GM15510 (cell line): ENCODE results near the gene ZBTB3.
A peak's percentile ranks its signal among the peaks of the same experiment; 100 is the strongest.

Experiments
- POLR2A ChIP-seq: IDR thresholded peaks from 3 replicates; pipeline ENCODE4 v1.6.1; 2011; ENCODE audit warnings: borderline replicate concordance; ENCODE audit not compliant: insufficient read length; ENCODE audit errors: extremely low read depth

Gene ZBTB3

DNA sequence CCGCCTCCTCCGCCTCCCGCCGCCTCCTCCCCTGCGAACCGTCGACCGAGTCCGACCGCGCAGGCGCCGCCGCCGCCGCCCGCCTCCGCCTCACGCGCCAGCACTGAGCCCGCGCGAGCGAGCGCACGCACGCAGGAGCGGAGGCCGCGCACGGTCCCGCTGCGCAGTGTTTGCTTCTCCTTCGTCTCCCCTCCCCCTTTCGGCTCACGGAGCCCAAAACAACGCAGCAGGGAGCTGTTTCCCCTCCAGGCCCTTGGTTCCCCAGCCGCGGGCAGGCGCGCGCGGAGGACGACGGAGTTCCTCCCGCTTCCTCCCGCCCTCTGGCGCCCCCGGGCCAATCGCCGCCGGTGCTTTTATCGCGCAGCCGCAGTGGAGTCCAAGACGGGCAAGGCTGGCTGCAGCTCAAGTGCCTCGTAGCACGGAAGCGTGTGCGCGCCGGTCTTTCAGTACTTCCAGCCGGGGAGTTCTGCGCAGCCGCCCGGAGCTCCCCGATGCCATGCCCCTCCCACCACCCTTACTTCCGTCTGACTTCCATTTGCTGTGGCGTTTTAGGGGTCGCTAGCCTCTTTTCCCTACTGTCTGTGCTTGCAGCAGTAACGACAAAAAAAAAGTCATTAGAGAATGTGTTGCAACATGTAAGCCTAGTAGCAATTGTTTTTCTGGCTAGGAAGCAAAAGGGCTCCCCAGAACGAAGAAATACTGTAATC, 26.6 kb downstream of the ZBTB3 start, which contains the start of gene HNRNPUL2:
Gene HNRNPUL2, minus strand, starts transcription at position 293 of the 707 bp plus-strand sequence. CDS start 301 bp downstream, outside the sequence.
- peak; percentile 94 for TF ChIP-seq POLR2A

GRCh38 chr11:62726915-62727164, 27.1 kb downstream of the ZBTB3 start:
- no peak for TF ChIP-seq POLR2A

GRCh38 chr11:62726156-62726914, 27.6 kb downstream of the ZBTB3 start:
- no peak for TF ChIP-seq POLR2A

GRCh38 chr11:62725646-62726045, 28.3 kb downstream of the ZBTB3 start:
- no peak for TF ChIP-seq POLR2A

- TF ChIP-seq POLR2A = no peak
Measured at GRCh38 chr11:62724171-62724570, 29.8 kb downstream of the ZBTB3 start.

- no peak for TF ChIP-seq POLR2A
Measured at GRCh38 chr11:62721994-62722393, 32.0 kb downstream of the ZBTB3 start.

- no peak for TF ChIP-seq POLR2A
Measured at GRCh38 chr11:62719302-62719978, 34.5 kb downstream of the ZBTB3 start.

- no peak for TF ChIP-seq POLR2A
Measured at GRCh38 chr11:62716816-62717215, 37.1 kb downstream of the ZBTB3 start.

GRCh38 chr11:62716206-62716605, 37.8 kb downstream of the ZBTB3 start:
- TF ChIP-seq POLR2A = no peak

DNA sequence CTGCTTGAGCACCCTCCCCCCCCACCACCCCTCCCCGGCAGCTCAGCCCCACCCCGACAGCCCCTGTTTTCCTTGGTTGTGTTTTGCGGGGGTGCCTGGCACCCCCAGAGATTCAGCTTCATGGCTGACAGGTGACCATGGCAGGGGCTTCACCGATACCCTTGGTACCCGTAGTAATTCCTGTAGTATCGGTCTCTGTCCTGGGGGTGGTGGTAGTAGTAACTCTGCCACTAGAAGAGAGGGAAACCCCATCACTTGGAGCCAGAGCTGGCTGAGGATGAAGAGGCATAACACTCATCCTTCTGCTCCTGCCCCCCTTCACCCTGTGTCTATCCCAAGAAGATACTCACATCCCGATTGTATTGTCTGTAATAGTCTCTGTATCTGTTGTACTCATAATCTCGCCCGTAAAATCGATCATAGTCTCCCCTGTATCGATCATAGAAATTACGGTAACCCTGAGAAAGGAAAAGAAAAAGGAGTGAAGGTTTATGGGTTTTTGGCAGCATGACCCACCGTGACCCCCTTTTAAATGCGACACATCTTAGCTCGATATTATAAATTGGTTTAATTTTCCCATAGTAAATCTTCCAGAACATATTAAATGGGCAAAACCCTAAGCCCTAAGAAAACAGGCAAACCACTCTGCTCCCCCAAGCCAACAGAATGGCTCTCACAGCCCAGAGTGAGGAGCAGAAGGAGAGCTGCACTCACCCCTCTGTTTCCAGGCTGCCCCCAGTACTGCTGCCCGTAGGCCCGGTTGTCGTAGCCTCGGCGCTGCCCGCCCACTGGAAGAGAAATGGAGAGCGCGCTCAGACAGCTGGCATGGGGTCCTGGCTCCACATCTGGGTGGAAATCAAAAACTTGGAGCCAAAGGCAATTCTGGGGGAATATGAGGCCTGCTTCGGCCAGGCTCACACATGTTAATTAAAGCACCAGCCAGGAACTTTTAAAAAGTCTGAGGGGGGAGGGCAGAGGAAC, 38.5 kb downstream of the ZBTB3 start:
- no peak for TF ChIP-seq POLR2A

GRCh38 chr11:62713343-62713742, 40.6 kb downstream of the ZBTB3 start:
- no peak for TF ChIP-seq POLR2A

- TF ChIP-seq POLR2A = no peak
Measured at GRCh38 chr11:62712861-62713260, 41.1 kb downstream of the ZBTB3 start.

DNA sequence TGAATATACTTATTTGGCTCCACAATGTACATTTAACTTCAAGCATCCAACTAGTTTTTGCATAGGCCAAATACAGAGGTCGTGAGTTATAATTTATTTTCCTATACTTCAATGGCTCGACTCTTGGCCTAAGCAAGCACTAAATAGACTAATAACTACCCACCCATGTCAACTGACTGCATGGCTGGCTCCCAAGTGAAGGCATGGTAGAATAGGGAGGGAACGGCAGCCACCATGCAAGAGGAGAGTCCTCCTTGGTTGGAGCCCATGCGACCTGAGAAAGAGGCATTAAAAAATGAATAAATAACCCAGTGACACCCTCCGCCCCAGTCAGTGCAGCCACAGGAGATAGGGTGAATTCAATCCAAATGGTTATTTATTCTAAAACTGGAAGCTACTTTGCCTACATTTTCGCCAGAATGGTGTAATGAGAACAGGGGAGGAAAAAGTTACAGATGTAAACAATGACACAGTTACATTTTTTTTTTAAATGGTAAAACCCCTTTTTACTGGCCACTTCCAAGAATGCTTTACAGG, 41.6 kb downstream of the ZBTB3 start:
- no peak for TF ChIP-seq POLR2A

DNA sequence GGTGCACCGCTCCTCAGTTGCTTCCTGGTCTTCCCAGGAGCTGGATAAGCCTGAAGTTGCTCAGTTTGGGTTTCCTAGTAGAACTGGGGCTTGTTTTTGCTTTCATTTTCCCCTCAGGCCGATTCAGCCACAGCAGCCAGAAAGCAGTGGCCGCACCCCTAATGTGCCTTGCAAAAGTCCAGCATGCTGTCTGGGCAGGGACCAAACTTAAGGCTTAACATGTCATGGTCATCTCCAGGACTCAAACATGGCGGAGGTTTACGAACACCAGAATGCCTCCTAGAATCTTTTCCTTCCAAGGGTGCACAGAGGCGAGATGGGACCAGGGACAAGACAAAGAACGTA, 44.0 kb downstream of the ZBTB3 start:
- no peak for TF ChIP-seq POLR2A

- peak; percentile 67 for TF ChIP-seq POLR2A
Measured at GRCh38 chr11:62709247-62710000, 44.5 kb downstream of the ZBTB3 start.

DNA sequence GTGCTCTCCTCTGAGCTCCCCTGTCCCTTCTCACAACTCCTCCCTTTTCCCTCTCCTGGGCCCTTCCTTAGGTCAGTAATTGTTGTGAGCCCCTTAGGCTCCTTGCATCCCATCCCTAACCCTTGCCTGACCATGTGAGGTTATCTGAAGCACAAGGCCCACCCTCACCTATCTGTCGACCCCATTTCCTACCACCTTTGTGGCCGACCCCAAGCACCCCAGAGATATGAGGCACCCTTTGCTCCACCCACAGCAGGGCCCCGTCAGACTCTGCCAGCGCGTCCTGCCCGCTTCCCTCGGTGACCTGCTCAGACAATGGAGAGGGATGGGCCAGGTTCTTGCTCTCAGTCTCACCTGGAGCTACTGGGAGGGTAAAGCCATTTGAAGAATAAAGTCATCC, 45.2 kb downstream of the ZBTB3 start:
- no peak for TF ChIP-seq POLR2A
